ENCODE measurements around the gene TBC1D22A.
A peak's percentile ranks its signal among the peaks of the same experiment; 100 is the strongest.

Gene TBC1D22A

GRCh38 chr22:46796566-46797195, 34.2 kb downstream of the TBC1D22A start:
- DNase-seq = no peak

- no peak for DNase-seq
Observed at GRCh38 chr22:46797355-46797754, 34.9 kb downstream of the TBC1D22A start.

GRCh38 chr22:46798041-46798365, 35.6 kb downstream of the TBC1D22A start:
- no peak for DNase-seq

- peak; percentile 82 for DNase-seq
Observed at GRCh38 chr22:46798366-46799350, 36.2 kb downstream of the TBC1D22A start.

GRCh38 chr22:46799626-46800025, 37.2 kb downstream of the TBC1D22A start:
- DNase-seq = no peak

GRCh38 chr22:46800102-46800857, 37.8 kb downstream of the TBC1D22A start:
- DNase-seq = no peak

GRCh38 chr22:46801331-46801811, 38.9 kb downstream of the TBC1D22A start:
- DNase-seq = no peak

GRCh38 chr22:46801826-46802607, 39.6 kb downstream of the TBC1D22A start:
- no peak for DNase-seq

GRCh38 chr22:46802608-46803027, 40.2 kb downstream of the TBC1D22A start:
- no peak for DNase-seq

- no peak for DNase-seq
Observed at GRCh38 chr22:46803031-46803880, 40.8 kb downstream of the TBC1D22A start.

GRCh38 chr22:46803936-46804335, 41.5 kb downstream of the TBC1D22A start:
- no peak for DNase-seq

GRCh38 chr22:46806794-46807193, 44.3 kb downstream of the TBC1D22A start:
- no peak for DNase-seq

- DNase-seq = no peak
Observed at GRCh38 chr22:46807458-46807857, 45.0 kb downstream of the TBC1D22A start.

- no peak for DNase-seq
Observed at GRCh38 chr22:46809153-46809885, 46.9 kb downstream of the TBC1D22A start.

- no peak for DNase-seq
Observed at GRCh38 chr22:46810856-46811786, 48.7 kb downstream of the TBC1D22A start.

- no peak for DNase-seq
Observed at GRCh38 chr22:46812034-46812605, 49.7 kb downstream of the TBC1D22A start.

GRCh38 chr22:46812788-46813187, 50.3 kb downstream of the TBC1D22A start:
- no peak for DNase-seq

- DNase-seq = no peak
Observed at GRCh38 chr22:46813816-46814597, 51.6 kb downstream of the TBC1D22A start.
